ENCODE measurements around the gene HOXD10. TPM values are rescaled to one million over a fixed set of nuclear protein-coding genes. Genes with fewer than 3 reads are reported as not detected.

Gene HOXD10
- total RNA-seq, 1 donor: not detected

GRCh38 chr2:176078541-176079284 lies 37.9 kb upstream of the HOXD10 start:
- peak; percentile 86 for DNase-seq (ENCODE audit: insufficient read length, low spot score, missing footprints)
- TF ChIP-seq CTCF (IDR thresholded peaks at IDR 0.05; ENCODE audit: extremely low read depth, low read depth, low read length): no peak
- Histone ChIP-seq H3K27ac (ENCODE audit: low read depth, low read length) (no peak overlapping the region), H3K4me1 (ENCODE audit: insufficient read depth, low read length) (no peaks in the 10 kb centered on the region), H3K4me2 (ENCODE audit: insufficient read depth, low read length) (no peak overlapping the region), H3K27me3 (ENCODE audit: insufficient read depth, low read length) (peaks cover 96% of the 10 kb centered on the region), H3K9me3 (ENCODE audit: low read depth, low read length) (no peaks in the 10 kb centered on the region), H4K20me1 (ENCODE audit: insufficient read depth, low read length) (no peaks in the 10 kb centered on the region), H2AFZ (ENCODE audit: low read length) (no peak overlapping the region), H3K4me3 (ENCODE audit: insufficient read depth, low read length) (no peak overlapping the region), H3K79me2 (ENCODE audit: insufficient read depth, low read length) (no peaks in the 10 kb centered on the region), H3K36me3 (ENCODE audit: insufficient read depth, low read length) (no peaks in the 10 kb centered on the region)

- H3K4me3 ChIP-seq (ENCODE audit: insufficient read depth, low read length): no peak overlapping the region
Measured at GRCh38 chr2:176079285-176079830, 37.2 kb upstream of the HOXD10 start.

GRCh38 chr2:176079831-176080539 lies 36.6 kb upstream of the HOXD10 start:
- no peaks in the 10 kb centered on the region for H3K9me3 ChIP-seq (ENCODE audit: low read depth, low read length)
- peaks cover 97% of the 10 kb centered on the region for H3K27me3 ChIP-seq (ENCODE audit: insufficient read depth, low read length)
- peak overlapping the region; percentile 43 for H3K4me2 ChIP-seq (ENCODE audit: insufficient read depth, low read length)
- H2AFZ ChIP-seq (ENCODE audit: low read length): no peak overlapping the region
- no peaks in the 10 kb centered on the region for H3K4me1 ChIP-seq (ENCODE audit: insufficient read depth, low read length)
- TF ChIP-seq CTCF (IDR thresholded peaks at IDR 0.05; ENCODE audit: extremely low read depth, low read depth, low read length): peak; percentile 50
- no peaks in the 10 kb centered on the region for H4K20me1 ChIP-seq (ENCODE audit: insufficient read depth, low read length)
- DNase-seq (ENCODE audit: insufficient read length, low spot score, missing footprints): peak; percentile 97
- H3K27ac ChIP-seq (ENCODE audit: low read depth, low read length): no peak overlapping the region
- H3K4me3 ChIP-seq (ENCODE audit: insufficient read depth, low read length): peak overlapping the region; percentile 30
- H3K79me2 ChIP-seq (ENCODE audit: insufficient read depth, low read length): no peaks in the 10 kb centered on the region
- no peaks in the 10 kb centered on the region for H3K36me3 ChIP-seq (ENCODE audit: insufficient read depth, low read length)

More at GRCh38 chr2:176079285-176079830, 37.2 kb upstream of the HOXD10 start:
- peak; percentile 77 for DNase-seq (ENCODE audit: insufficient read length, low spot score, missing footprints)
- no peak overlapping the region for H3K4me2 ChIP-seq (ENCODE audit: insufficient read depth, low read length)
- peaks cover 97% of the 10 kb centered on the region for H3K27me3 ChIP-seq (ENCODE audit: insufficient read depth, low read length)
- no peak overlapping the region for H2AFZ ChIP-seq (ENCODE audit: low read length)
- no peaks in the 10 kb centered on the region for H3K9me3 ChIP-seq (ENCODE audit: low read depth, low read length)
- no peak for TF ChIP-seq CTCF (IDR thresholded peaks at IDR 0.05; ENCODE audit: extremely low read depth, low read depth, low read length)
- no peaks in the 10 kb centered on the region for H4K20me1 ChIP-seq (ENCODE audit: insufficient read depth, low read length)
- H3K36me3 ChIP-seq (ENCODE audit: insufficient read depth, low read length): no peaks in the 10 kb centered on the region
- H3K27ac ChIP-seq (ENCODE audit: low read depth, low read length): no peak overlapping the region
- H3K4me1 ChIP-seq (ENCODE audit: insufficient read depth, low read length): no peaks in the 10 kb centered on the region
- H3K79me2 ChIP-seq (ENCODE audit: insufficient read depth, low read length): no peaks in the 10 kb centered on the region

All from osteoblast (primary cell).